Vagina (tissue), 2 donors: ENCODE results near the gene GNA15. TPM values are rescaled to one million over a fixed set of nuclear protein-coding genes. Genes with fewer than 3 reads are reported as not detected.

Experiments
- DNase-seq, 2 donors: peaks; one replicate each; pipeline ENCODE4 v3.0.0-alpha.2; 2017; ENCODE audit errors: extremely low spot score in 2 of 2
- H3K27ac ChIP-seq: fragments of 200-600 bp; sonication (generic); one replicate; pipeline ENCODE4 v1.5.1; 2019
- H3K27me3 ChIP-seq: fragments of 200-600 bp; sonication (generic); one replicate; pipeline ENCODE4 v1.5.1; 2019
- H3K36me3 ChIP-seq, 2 donors: fragments of 200-600 bp; sonication (generic); one replicate each; pipeline ENCODE4 v1.5.1; 2017 to 2019
- H3K4me1 ChIP-seq: fragments of 200-600 bp; sonication (generic); one replicate; pipeline ENCODE4 v1.5.1; 2019
- H3K4me3 ChIP-seq, 2 donors: fragments of 200-600 bp; sonication (generic); 1 replicate in 1 of 2; 2 replicates in 1 of 2; pipeline ENCODE4 v1.5.1; 2016 to 2019
- H3K9me3 ChIP-seq: fragments of 200-600 bp; sonication (generic); one replicate; pipeline ENCODE4 v1.5.1; 2019
- POLR2A ChIP-seq, 2 donors: fragments of 450-650 bp; IDR thresholded peaks; one replicate each; pipeline ENCODE4 v1.6.1; 2017; ENCODE audit warnings: antibody characterized with exemption in 2 of 2, mild to moderate bottlenecking in 2 of 2, moderate library complexity in 2 of 2
- POLR2AphosphoS5 ChIP-seq, 2 donors: sonication (generic); formaldehyde crosslinking; IDR thresholded peaks; one replicate each; pipeline ENCODE4 v1.9.0; 2017; ENCODE audit warnings: antibody characterized with exemption in 2 of 2, mild to moderate bottlenecking in 2 of 2, low read depth in 1 of 2; ENCODE audit not compliant: insufficient read depth in 1 of 2
- intact Hi-C: fragments of 100-400 bp; cut with DNase I; formaldehyde crosslinking; loops from one replicate; pipeline ENCODE4 v1.15.1; 2023
- total RNA-seq: library from RNA; depleted of rRNA; stranded (reverse); fragments of >200 nt; gene quantifications from one replicate; pipeline ENCODE4 v1.2.3, GENCODE V29; 2016
- TF ChIP-seq, protein P1 (sequence below), 3 experiments: fragments of 450-650 bp in 2 of 3; fragments of 200-600 bp in 1 of 3; sonication (generic) in 1 of 3; IDR thresholded peaks; one replicate each; pipeline ENCODE4 v1.5.1; 2017 to 2019; ENCODE audit warnings: antibody characterized with exemption in 3 of 3, mild to moderate bottlenecking in 2 of 3, moderate library complexity in 2 of 3

GNA15 gene
- total RNA-seq, 1 donor from 2014 or later, result 28.2 TPM

DNA sequence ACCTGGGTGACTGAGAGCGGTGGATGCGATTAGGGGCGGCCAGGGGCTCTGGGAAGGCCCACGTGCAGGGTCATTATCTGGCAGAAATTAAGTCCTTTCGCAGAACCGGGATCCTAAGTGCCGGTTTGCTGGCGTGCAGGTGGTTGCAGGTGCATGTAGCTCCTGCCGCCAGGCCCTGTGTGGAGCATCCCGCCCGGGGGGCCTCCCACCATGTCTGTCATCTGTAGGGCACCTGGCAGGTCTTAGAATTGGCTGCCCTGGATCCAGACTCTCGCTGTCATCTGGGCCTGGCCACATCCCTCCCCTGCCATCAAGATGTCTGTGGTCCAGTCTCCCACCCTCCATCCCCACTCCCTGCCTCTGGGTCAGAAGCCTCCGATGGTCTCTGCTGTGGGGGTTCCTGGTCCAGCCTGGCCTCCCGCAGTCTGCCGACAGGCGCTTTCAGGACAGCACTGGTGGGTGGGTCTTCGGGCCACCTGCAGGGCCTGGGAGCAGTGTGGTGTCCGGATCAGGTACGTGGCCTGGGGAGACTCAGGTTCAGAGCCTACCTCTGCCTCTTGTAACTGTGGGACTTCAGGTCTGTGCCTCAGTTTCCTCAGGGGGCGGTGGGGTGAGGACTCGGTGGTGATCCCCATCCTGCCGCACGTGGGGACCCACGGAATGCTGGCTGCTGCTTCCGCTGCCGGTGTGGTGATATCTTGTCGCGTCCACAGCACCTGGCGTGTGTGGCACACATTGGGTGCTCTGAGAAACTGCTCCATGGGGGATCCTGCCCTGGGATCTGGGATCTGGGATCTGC, 36.3 kb upstream of the GNA15 start:
- Histone ChIP-seq H3K9me3 (no peaks in the 10 kb centered on the region), H3K36me3 (no peaks in the 10 kb centered on the region), H3K4me3 (peak overlapping the region in 1 of 2 donors; percentile 100), H3K4me1 (peaks cover 97% of the 10 kb centered on the region), H3K27ac (peak overlapping the region; percentile 65), H3K27me3 (no peaks in the 10 kb centered on the region)
- intact Hi-C loops, result loop anchor here (10.0 kb wide), 1 partner anchor 145 kb away; no protein-coding TSS in a partner anchor
- DNase-seq, result no peak
- TF ChIP-seq POLR2A (IDR thresholded peaks at IDR 0.05) (no peak), POLR2AphosphoS5 (IDR thresholded peaks at IDR 0.05; ENCODE audit: insufficient read depth in 1 of 2, low read depth in 1 of 2) (no peak)
- TF ChIP-seq, protein P1, sequence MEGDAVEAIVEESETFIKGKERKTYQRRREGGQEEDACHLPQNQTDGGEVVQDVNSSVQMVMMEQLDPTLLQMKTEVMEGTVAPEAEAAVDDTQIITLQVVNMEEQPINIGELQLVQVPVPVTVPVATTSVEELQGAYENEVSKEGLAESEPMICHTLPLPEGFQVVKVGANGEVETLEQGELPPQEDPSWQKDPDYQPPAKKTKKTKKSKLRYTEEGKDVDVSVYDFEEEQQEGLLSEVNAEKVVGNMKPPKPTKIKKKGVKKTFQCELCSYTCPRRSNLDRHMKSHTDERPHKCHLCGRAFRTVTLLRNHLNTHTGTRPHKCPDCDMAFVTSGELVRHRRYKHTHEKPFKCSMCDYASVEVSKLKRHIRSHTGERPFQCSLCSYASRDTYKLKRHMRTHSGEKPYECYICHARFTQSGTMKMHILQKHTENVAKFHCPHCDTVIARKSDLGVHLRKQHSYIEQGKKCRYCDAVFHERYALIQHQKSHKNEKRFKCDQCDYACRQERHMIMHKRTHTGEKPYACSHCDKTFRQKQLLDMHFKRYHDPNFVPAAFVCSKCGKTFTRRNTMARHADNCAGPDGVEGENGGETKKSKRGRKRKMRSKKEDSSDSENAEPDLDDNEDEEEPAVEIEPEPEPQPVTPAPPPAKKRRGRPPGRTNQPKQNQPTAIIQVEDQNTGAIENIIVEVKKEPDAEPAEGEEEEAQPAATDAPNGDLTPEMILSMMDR (IDR thresholded peaks at IDR 0.05), result no peak

DNA sequence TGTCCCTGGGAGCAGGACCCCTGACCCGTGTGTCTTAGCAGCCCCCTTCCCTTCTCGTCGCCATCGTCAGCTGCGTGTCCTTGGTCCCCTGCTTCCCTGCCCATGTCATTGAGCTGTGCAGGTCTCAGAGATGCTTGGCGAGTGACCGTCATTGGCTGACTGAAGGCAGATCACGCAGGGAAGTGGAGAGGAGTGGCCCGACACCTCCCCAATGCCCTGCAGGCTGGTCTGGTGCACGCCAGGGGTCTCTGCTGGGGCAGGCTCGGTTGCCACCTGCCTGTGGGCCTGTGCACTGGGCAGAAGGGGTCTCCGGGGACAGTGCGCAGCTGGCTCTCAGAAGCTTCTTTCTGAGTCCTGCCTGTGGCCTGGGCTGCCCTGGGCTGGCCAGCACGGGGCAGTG, 35.5 kb upstream of the GNA15 start:
- intact Hi-C loops, result loop anchor here (10.0 kb wide), 1 partner anchor 146 kb away; no protein-coding TSS in a partner anchor
- TF ChIP-seq POLR2AphosphoS5 (IDR thresholded peaks at IDR 0.05; ENCODE audit: insufficient read depth in 1 of 2, low read depth in 1 of 2) (no peak), POLR2A (IDR thresholded peaks at IDR 0.05) (no peak)
- TF ChIP-seq, protein P1 (IDR thresholded peaks at IDR 0.05), result no peak
- Histone ChIP-seq H3K27me3 (no peaks in the 10 kb centered on the region), H3K9me3 (no peaks in the 10 kb centered on the region), H3K4me3 (no peak overlapping the region), H3K4me1 (peaks cover 97% of the 10 kb centered on the region), H3K27ac (no peak overlapping the region), H3K36me3 (no peaks in the 10 kb centered on the region)
- DNase-seq, result no peak

DNA sequence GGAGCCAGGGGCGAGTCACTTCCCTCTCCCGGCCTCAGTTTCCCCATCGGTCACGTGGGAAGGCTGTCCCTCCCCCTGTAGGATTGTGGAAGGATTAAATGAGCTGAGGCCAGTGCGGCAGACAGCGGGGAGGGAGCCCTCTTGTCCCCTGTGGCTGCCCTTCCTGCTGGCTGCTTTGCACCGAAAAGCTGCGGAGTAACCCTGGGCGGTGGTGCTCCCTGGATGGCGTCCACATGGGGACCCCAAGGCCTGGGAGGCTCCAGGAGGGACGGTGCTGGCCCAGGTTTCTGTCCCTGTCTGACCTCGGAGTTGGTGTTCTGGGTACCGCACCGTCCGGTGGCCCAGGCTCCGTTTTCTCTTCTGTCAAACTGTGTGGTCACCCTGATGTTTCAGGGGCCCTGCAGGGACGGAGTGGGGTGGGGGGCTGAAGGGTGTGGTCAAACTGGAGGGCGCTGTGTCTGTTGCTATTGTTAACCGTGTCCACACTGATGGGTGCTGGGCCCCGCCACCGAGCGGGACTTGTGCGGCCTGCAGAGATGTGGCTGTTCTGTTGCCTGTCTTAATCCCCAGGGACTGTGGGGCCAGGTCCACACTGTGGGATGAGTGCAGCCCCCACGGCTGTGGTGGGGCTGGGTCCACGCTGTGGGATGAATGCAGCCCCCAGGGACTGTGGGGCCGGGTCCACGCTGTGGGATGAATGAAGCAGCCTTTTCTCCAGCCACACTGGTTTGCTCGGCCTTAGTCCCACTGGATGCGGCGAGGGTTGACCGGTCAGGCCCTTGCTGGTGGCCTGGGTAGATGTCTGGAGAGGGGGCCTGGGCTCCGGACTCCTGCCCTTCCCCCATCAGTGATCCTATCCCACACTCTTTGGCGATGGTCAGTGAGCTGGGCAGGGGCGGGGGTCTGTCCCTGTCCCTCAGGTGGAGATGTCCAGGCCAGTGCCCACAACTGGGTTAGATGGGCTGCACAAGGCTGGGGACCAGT, 34.8 kb upstream of the GNA15 start:
- TF ChIP-seq, protein P1 (IDR thresholded peaks at IDR 0.05), result no peak
- TF ChIP-seq POLR2AphosphoS5 (IDR thresholded peaks at IDR 0.05; ENCODE audit: insufficient read depth in 1 of 2, low read depth in 1 of 2) (no peak), POLR2A (IDR thresholded peaks at IDR 0.05) (no peak)
- no peaks in the 10 kb centered on the region for H3K36me3 ChIP-seq
- intact Hi-C loops, result loop anchor here (10.0 kb wide), 1 partner anchor 146 kb away; no protein-coding TSS in a partner anchor
- peaks cover 97% of the 10 kb centered on the region for H3K4me1 ChIP-seq
- no peaks in the 10 kb centered on the region for H3K27me3 ChIP-seq
- DNase-seq, result no peak
- H3K9me3 ChIP-seq, result no peaks in the 10 kb centered on the region
- no peak overlapping the region for H3K4me3 ChIP-seq
- H3K27ac ChIP-seq, result no peak overlapping the region

DNA sequence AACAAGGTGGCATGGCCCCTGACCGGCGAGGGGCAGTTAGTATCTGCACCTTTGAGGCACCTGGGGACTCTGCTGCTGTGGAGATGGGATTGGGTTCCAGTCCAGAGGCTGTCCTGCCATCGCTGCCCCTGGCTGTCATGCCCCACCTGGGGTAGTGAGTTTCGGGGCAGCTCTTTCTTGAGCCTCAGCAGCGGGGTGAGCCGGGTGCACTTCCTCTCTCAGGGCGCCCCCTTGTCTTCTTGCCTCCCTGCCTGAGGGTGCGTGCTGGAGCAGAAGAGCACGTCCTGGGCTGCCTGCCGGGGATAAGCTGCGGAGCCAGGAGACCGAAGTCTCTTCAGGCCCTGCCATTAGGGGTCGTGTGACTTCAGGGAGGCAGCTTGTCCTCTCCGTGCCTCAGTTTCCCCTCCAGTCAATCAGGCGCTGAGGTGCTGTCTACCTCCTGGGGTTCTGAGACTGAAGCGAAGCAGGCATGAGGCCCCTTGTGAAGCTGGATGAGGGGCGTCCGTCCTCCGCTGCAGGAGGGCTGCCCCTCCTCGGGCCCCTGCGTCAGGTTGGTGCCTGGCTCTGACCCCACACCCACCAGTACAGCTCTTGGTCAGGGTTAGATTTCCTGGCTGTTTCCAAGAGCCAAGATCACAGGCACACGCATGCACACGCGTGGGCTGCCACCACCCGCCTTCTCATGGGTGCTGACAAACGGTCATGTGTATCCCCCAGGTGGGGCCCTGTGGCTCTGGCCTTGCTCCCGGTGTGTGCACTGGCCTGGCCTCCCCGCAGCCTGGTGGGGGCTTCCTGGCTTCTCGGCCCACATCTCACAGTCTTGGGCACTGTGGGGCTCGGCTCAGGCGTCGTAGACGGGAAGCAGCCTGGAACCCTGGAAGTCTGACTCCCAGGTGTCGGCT, 33.3 kb upstream of the GNA15 start:
- H3K27me3 ChIP-seq, result no peaks in the 10 kb centered on the region
- no peak for DNase-seq
- TF ChIP-seq POLR2A (IDR thresholded peaks at IDR 0.05) (no peak), POLR2AphosphoS5 (IDR thresholded peaks at IDR 0.05; ENCODE audit: insufficient read depth in 1 of 2, low read depth in 1 of 2) (no peak)
- TF ChIP-seq, protein P1 (IDR thresholded peaks at IDR 0.05), result no peak
- no peaks in the 10 kb centered on the region for H3K36me3 ChIP-seq
- no peaks in the 10 kb centered on the region for H3K9me3 ChIP-seq
- H3K4me3 ChIP-seq, result no peak overlapping the region
- intact Hi-C loops, result loop anchor here (10.0 kb wide), 1 partner anchor 148 kb away; no protein-coding TSS in a partner anchor
- H3K27ac ChIP-seq, result no peak overlapping the region
- peaks cover 94% of the 10 kb centered on the region for H3K4me1 ChIP-seq
